GM19043 (cell line): Measurements from ENCODE around the gene RUNDC1.

Source experiments
- ATAC-seq: cut with Tn5 transposase; IDR thresholded peaks from one replicate; pipeline ENCODE4 v1.9.1; 2021; ENCODE audit warnings: low read depth; ENCODE audit not compliant: unreplicated experiment

Gene RUNDC1

DNA sequence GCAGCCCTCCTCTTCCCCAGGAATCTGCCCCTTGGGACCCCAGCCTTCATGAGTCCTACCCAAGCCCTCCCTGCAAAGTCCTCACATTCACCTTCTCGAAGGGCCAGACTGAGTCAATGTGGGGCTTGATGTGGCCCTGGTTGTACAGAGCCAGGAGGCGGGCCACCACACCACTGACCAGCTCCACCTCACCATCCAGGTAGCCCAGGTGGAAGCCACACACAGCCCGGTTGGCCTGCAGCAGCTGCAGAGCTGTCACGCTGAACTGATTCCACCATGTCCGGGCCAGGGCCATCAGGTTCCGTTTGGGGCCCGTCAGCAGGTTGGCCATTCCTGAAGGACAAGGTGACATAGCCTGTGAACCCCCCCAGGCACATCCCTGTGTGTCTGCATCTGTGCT lies 35.9 kb downstream of the RUNDC1 start:
- no peak for ATAC-seq

DNA sequence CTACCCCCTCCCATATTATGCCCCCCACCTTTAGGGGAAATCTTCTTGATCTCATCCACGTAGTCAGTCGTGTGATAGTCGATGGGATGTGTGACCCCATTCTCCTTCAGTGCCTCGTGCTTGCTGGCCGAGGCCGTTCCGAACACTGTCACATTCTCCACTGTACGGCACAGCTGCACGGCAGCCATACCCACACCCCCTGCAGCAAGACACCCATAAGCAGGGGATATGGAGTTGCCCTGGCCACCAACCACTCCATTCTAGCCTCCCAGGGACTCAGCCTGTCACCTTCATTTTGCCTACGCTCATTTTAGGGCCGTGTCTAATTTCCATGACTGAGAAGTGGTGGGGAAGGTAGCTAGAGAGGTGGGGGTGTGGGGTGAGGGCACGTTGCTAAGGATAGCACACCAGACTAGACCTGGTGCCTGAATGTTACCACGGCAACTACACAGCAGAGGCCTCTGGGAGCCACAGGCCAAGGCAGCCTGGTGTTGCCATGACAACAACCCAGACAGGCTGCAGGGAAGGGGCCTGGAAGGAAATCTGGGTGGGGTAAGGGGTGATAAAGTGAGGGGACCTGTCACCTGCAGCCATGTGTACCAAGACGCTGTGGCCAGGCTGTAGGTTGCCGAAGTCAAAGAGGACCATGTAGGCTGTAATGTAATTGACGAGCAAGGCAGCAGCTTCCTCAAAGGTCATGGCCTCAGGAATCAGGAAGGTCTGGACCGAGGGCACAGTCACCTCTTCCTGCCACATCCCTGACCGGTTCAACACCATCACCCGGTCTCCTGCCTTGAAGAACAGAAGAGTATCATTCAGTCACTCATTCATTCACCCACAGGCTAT lies 37.9 kb downstream of the RUNDC1 start:
- ATAC-seq: no peak

DNA sequence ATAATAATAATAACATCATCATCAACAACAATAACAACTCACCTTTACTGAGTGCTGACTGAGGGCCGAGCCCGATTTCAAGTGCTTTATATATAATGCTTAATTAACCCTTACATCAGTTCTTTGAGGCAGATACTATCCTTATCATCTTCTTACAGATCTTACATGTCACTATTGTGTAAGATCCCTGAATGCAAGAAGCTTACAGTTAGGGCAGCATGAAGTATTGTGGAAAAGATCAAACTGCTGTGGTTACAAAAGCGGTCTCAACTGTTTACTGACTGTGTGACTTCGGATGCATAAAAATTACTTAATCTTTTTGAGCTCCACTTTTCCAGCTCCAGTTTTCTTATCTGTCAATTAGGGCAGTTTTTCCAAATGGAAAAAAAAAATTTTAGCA lies 38.6 kb downstream of the RUNDC1 start:
- ATAC-seq: no peak

DNA sequence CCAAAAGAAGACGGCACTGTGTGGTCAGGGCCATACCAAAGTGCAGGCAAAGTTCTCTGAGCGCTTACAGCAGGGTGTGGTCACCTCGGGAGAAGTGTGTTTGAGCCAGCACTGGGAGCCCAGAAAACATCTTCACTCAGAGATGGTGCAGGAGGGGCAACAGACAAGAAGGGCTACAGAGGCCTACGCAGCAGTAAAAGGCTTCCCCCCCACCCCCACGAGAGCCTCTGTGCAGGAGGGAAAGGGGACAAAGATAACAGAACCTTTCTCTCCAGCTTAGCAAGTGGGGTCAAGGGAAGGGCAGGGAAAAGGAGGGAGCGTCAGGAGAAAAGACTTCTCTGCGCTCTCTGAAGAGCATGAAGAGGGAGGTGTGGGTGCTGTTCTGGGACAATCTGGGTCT lies 39.1 kb downstream of the RUNDC1 start:
- ATAC-seq: no peak

DNA sequence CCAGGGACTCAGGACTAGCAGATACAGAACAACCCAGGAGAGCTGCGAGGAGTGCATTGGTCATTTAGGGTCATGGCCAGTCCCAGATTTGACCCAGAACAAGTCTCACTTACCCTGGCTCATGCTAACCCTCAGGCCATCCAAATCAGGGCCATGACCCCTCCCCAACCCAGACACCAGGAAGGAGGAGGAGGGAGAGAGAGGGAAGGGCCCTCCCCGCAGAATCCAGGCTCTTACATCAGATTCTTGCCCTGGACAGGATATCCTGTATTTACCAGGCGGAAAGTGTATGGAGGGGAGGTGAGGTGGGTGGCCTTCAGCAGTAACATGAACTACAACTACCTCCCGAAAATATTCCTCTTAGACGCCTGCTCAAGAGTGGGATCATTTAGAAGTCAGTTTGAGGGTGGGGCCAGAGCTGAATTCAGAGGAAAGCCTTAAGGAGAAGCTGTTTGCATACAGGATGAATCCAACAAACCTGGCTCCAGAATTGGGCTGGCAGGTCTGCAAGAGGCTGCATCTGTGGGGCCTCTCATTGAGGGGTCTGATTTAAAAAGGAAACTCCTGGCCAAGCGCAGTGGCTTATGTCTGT lies 39.8 kb downstream of the RUNDC1 start:
- ATAC-seq: no peak

DNA sequence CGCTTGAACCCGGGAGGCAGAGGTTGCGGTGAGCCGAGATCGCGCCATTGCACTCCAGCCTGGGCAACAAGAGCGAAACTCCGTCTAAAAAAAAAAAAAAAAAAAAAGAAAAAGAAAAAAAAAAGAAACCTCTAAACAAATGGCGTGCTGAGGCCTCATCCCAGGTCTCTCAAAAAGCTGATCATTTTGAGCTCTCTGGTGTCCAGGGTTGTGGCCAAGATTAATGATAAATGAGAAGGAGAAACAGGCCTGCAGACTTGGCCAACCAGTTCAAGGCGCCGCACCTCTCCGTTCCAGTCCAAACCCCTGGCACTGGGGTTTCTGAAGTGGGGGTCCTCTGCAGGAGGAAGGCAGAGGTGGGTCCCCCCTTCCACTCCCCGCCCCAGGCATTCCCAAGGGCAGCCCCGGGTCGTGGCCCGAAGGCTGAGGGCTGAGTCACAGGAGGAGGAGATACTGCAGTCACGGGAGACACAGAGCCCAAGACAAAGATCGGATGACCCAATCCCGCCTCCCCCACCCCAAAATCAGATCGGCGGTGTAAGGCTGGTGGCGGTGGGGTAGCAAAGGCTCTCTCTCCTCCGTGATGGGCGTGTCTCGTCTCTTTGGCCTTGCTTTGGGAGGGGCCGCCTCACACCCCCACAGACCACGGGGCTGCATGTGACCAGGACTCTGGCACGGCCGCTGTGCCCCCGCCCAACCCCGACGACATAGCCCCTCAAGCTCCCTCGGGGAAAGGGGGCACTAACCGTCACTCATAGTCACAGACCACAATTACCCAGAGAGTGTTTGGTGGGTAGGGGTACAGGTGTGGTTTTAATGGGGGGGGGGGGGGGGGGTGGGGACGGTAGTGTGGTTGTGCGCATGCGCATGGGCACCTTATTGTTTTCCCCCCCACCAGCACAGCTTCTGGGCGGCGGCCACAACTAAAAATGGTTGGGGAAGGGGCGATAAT lies 40.7 kb downstream of the RUNDC1 start:
- no peak for ATAC-seq

DNA sequence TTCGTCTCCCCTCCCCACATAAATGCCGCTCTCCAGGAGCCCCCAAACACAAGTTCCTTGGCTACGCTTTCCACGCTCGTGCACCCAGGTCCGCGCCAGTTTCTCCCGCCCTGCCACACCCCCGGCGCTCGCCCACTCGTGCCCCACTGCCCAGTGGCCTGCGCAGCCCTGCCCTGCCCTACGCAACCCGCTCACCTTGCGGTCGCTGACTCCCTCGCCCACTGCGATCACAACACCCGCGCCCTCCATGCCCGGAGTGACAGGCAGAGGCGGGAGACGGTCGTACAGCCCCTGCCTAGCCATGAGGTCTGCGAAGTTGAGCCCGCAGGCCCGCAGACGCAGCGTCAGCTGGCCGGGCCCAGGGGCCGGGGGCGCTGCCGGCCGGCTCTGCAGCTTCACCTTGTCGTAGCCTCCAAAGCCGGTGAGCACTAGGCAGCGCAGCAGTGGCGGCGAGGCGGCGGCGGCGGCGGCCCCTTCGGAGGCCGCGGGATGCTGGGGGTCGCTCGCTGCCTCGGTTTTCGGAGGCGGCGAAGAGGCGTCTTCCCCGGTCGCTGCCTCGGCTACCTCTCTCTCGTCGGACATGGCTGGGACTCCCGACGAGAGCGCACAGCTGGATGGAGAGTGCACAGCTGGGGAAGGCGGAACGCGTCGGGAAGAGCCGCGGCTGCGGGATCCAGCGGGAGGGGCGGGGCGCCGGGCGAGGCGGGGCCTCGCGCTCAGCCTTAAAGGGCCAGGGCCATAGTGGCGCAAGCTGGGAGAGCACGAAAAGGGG lies 41.6 kb downstream of the RUNDC1 start, which contains the start of gene VAT1:
Gene VAT1 (minus strand): TSS at position 645 of the 772 bp plus-strand sequence. CDS start 63 bp downstream, at position 582.
- ATAC-seq: no peak

DNA sequence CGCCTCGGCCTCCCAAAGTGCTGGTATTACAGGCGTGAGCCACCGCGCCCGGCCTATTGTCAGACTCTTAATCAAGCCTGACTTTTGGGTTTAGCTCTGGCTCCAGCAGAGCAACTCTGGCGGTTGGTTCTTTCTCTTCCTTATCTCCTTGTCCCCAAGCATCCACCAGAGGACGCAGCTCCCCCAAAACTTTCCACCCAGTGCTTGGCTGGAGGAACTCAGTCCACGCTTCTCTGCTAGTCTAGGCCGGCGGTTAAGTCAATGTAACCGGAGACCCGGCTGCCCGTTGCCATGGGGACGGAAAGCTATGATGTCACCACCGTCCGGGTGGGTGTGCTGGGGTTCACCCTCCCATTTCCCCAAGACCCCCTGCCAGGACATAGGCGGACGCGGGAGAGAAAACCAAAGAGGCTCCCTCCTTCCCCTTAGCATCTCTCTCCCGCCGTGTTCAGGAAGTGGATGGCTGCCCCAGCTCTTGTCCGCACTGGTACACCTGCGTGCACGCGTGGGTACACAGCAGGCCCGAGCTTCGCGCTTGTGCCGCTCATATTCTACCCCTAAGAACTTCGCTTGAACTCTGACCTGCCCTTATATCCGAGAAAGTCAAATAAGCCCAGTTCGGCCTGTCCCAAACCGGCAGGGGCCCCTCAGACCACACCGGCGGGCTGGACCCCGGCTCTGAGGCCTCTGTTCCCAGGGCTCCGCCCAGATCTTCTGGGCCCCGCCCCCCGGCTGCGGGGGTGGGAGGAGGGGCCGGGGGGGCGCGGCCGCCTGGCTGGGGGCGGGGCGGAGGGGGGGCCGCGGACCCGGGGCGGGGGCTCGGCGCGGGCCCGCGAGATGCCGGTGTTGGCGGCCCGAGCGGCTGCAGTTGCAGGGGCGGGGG lies 44.3 kb downstream of the RUNDC1 start, which contains the start of gene RND2:
Gene RND2 (plus strand): TSS at position 825 of the 883 bp plus-strand sequence. CDS start 117 bp downstream, outside the sequence.
- ATAC-seq: peak; percentile 46

DNA sequence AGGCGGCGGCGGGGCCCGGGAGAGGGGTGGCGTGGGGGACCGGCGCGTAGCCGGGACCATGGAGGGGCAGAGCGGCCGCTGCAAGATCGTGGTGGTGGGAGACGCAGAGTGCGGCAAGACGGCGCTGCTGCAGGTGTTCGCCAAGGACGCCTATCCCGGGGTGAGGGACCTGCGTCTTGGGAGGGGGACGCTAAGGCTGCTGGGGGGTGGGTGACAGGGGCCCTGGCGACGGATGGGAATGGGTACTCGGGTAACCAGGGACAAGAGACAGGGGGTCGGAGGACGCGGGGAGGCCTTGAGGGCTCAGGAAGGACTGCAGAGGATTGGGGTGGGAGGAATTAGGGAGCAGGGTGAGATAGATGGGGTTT lies 44.9 kb downstream of the RUNDC1 start:
- no peak for ATAC-seq

DNA sequence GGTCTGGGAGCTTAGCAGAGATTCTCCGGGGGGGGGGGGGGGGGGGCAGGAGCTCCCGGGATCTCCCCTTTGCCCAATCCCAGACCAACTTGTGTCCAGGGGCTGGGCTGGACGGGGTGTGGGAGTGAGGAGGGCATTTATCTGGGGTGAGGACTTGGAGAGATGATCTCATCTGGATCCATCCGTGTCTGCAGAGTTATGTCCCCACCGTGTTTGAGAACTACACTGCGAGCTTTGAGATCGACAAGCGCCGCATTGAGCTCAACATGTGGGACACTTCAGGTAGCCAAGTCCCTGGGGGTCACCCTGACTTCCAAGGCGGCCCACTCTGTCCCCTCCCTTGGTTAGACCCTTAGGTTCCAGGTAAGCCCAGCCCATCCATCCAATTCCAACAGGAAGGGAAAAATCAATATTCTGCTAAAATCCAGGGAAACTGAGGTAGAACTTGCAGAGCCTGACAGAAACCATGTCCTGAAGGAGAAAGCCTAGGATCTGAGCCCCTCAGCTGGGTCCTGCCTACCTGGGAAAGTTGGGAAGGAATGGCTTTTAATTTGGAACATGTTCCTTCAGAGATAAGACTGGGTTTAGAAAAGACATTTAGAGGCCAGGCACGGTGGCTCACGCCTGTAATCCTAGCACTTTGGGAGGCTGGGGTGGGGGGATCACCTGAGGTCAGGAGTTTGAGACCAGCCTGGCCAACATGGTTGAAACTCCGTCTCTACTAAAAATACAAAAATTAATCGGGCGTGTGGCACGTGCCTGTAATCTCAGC lies 45.6 kb downstream of the RUNDC1 start:
- no peak for ATAC-seq

DNA sequence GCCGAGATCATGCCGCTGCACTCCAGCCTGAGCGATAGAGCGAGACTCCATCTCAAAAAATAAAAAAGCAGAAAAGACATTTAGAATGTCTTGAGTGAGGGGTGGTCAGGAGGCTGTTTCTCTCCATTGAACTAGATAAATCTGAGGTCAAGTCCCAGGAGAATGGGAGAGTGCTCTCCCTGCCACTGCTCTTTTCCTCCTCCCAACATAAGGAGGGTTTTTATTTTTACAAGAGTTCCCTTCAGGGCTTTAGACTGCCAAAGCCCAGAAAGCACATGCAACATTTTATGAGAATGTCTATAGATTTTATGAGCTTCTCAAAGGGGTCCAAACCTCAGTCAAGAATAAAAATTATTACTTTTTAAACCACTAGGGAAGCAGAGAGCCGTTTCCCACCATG lies 46.2 kb downstream of the RUNDC1 start:
- no peak for ATAC-seq

DNA sequence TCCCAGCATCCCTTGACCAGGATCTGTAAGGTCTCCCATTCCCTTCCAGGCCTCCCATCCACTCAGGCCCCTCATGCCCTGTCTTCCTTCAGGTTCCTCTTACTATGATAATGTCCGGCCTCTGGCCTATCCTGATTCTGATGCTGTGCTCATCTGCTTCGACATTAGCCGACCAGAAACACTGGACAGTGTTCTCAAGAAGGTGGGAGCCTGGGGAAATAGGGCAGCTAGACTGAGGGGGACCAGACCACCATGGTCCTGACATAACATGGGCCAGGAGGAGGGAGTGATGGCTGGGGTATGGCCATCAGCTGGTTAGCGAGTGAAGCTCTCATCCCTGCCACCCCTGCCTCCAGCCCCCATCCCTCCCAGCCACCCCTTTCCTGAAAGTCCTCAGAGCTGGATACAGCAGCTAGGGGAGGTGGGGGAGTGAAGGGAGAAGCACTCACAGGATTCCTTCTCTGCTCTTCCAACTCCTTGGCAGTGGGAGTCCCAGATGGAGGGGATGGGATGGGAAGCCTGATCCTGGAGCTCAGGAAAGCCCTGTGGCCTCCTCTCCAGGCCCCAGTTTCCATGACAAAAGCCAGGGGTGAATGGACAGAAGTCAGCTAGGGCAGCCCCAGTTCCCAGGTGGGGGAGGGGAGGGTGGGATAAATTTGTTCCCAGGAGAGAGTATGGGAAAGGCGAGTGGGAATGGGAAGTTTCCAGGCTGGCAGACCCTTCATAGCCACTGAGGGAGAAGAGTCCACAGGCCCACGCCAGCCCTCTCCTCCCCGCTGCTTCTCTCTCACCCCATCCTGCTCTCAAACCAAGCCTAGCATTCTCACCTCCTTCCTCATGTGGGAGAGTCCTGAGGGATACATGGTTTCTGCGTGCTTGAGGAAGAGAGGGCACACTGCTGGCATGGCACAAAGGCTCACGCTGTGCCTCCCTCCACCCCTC lies 47.0 kb downstream of the RUNDC1 start:
- no peak for ATAC-seq

DNA sequence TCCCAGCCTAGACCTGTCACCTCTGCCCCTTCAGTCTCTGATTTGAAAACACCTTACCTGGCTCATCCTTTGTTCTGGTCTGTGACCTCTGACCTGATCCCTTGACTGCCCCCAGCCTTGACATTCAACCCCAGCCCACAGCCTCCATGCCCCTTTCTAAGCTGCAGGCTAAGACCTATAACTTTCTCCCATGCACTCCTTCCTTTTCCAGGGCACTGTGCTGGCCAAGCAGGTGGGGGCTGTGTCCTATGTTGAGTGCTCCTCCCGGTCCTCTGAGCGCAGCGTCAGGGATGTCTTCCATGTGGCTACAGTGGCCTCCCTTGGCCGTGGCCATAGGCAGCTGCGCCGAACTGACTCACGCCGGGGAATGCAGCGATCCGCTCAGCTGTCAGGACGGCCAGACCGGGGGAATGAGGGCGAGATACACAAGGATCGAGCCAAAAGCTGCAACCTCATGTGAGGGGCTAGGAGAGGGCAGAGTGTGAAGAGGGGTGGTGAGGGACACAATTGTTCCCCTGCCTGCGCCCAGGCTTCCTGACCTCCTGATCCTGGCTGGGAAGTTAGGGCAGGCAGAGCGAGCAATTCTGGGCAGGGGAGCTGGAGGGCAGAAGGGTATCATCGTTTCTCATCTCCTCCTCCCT lies 48.0 kb downstream of the RUNDC1 start:
- no peak for ATAC-seq

DNA sequence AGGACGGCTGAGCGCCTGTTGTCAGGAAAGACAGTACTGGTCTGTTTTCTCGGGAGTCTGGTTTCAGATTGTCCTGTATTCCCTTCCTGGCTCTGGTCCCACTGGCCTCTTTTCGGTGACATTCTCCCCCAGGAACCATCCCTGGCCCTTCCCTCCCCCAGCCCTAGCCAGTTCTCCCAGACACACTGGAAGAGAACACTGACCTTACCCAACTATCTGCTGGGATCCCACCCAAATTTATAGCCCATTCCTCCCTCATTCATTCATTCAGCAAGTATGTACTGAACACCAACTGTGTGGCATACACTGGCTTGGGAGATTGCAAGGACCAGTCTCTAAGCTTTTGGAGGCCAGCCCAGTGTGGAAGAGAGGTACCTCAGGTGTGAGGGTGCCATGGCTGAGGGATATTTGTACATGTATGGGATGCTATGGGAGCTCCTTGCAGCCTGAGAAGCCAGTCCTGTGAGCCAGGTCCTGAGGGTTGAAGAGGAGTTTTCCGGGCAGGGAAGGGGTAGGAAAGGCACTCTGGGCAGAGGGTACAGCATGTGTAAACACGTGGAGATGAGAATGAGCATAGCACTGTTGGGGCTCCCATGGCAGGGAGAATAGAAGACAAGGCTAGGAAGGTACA lies 49.9 kb downstream of the RUNDC1 start:
- no peak for ATAC-seq

DNA sequence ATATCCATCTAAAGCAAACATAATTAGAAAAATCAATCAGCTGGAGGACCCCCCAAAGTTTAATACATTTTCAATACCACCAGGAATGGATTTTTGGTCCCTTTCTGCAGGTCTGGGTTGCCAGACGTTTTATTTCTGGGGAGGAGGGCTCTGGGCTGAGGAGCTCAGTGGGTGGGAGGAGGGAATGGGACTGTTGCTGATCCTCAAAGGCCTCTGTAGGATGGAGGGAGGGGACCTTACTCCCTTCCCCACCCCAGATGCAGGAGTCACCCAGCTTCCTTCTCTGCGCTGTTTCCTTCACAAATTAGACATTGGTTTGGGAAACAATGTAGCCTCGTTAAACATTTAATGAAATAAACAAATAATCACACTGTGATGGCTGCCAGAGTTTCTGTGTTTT lies 51.3 kb downstream of the RUNDC1 start:
- ATAC-seq: no peak
